SIG-M5 treated with dmso at 0.1 percent for 504 hours (cell line): Measurements from ENCODE around the gene MMP7.
A peak's percentile ranks its signal among the peaks of the same experiment; 100 is the strongest.
"Not testable (repeated sequence)": the region's sequence is repeated elsewhere in the genome, so short reads cannot be mapped to it uniquely, and the experiment has no call there.

ENCODE experiments used
- DNase-seq: peaks from one replicate; lab custom pipeline; 2025; ENCODE audit not compliant: unreplicated experiment; lab: John Stamatoyannopoulos, UW

The MMP7 gene

DNA sequence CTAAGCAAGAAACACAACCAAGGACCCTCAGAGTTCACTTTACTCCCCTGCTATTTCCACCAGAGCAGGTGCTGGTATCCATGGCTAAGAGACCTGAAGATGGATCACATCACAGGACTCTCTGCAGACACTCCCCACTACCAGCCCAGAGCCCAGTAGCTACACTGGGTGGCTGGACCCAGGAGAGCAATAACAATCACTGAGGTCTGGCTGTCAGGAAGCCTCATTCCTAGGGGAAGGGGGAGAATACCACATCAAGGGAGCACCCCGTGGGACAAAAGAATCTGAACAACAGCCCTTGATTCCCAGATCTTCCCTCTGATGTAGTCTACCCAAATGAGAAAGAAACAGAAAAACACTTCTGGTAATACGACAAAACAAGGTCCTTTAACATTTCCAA is 9.0 kb upstream of the MMP7 start:
- no peak for DNase-seq

DNA sequence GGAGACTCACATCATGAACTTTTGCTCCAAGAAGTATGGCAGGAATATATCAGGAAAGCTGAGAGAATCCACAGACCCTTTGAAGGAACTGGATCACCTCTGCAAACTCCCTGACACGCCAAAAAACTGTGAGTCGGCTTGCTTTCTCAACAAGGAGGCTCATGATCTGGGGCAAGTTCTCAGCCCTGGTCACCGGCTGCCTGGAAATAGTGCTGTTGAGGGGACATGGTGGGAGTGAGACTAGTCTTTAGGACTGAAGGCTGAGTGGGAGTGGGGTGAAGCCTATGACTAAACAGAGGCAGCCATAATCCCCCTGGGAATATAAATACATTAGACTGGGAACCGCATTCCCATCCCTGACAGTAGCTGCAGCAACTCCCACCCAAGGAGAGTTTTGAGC is 8.4 kb upstream of the MMP7 start:
- no peak for DNase-seq

DNA sequence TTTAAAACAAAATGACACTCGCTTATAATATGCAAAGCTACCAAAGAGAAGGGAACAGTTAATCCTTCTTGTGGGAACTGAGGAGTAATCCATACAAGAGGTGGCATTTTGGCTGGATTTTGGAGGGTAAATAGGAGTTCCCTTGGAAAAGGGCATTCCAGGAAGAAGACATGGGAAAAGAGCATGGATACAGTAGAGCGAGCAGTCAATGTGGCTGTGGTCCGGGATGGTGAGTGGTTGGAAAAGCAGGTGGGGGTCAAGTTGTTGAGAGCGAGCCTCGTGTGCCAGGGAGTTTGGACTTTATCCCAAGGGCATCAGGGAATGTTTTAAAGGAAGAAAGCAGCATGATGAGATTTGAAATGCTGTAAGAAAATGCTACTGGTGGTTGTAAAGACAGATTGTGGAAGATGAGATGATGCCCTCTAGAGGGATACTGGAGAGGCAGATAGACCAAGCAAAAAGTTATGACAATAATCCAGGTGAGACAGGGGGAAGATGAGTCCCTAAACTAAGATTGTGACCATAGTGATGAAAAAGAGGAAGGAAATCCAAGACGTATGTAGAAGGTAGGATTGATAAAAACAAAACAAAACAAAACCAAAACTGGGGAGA is 3.8 kb upstream of the MMP7 start:
- DNase-seq: peak; percentile 3

DNA sequence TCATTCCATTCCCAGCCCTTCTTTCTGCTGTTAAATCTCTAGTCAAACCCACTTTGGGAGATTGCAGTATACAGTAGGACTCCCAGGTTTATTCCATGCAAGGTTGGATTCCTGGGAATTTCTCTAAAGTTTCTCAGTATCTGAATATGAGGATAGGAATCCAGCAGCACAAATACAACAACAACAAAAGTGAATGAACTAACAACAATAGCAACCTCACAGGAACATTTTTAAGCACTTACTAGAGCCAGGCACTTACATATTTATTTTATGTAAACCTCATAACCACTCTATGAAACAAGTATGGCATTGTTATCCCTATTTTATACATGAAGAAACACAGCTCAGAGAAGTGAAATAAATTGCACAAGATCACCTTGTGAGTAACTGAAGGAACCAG is 1.9 kb downstream of the MMP7 start:
- no peak for DNase-seq

DNA sequence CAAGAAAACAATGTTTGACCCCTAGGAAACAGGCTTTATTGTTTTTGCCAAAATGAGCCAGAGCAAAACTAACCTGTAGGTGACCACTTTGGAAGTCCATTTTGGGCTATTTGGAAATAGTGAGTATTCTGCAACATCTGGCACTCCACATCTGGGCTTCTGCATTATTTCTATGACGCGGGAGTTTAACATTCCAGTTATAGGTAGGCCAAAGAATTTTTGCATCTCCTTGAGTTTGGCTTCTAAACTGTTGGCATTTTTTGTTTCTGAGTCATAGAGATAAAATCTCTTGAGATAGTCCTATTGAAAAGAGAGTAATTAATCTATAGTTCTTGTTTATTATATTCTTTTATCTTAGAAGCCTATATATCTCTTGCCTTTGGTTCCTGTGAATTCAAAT is 2.9 kb downstream of the MMP7 start:
- DNase-seq: no peak

DNA sequence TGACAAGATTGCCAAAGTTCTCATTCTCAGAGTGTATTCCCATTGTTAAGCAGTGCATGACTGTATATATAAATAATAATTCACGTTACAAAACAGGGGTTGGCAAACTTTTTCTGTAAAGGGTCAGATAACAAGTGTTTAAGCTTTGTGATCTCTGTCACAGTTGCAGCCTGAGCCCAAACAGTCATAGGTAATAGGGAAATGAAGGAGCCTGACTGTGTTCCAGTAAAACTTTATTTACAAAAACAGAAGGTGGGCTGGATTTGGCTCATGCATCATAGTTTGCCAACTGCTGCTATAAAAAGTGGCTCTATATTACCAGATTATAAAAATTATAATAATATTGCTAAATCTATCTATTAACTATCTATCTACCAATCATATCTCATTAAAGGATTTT is 3.5 kb downstream of the MMP7 start:
- DNase-seq: no peak

DNA sequence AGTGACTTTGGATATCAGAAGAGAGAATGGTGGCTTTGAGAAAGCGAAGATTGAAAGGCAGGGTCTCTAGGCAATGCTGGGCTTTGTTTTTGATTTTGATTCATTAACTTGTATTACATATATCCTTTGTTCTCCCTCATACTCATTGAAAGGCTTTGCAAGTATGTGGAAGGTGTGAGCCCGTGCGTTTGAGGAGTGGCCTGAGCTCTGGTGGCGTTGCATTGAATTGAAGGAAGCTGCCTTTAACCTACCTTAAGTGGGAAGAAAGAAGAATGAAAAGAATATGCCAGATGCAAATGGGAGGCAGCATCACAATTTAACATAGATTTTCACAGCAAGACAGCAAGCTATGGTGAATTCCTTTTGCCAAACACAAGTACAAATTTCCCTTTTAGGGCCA is 6.7 kb downstream of the MMP7 start:
- DNase-seq: no peak

DNA sequence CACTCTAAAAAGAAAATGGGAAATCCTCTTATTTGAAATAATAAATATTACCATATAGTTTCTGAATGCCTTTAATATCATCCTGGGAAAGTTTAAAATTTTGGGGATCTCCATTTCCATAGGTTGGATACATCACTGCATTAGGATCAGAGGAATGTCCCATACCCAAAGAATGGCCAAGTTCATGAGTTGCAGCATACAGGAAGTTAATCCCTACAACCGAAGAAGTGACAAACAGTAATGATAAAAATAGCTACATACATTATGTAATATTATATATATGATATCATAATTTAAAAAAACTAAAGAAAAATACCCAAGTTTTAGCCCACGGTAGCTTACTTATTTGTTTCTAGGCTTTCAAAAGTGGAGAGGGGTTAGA is 7.4 kb downstream of the MMP7 start:
- DNase-seq: no peak

DNA sequence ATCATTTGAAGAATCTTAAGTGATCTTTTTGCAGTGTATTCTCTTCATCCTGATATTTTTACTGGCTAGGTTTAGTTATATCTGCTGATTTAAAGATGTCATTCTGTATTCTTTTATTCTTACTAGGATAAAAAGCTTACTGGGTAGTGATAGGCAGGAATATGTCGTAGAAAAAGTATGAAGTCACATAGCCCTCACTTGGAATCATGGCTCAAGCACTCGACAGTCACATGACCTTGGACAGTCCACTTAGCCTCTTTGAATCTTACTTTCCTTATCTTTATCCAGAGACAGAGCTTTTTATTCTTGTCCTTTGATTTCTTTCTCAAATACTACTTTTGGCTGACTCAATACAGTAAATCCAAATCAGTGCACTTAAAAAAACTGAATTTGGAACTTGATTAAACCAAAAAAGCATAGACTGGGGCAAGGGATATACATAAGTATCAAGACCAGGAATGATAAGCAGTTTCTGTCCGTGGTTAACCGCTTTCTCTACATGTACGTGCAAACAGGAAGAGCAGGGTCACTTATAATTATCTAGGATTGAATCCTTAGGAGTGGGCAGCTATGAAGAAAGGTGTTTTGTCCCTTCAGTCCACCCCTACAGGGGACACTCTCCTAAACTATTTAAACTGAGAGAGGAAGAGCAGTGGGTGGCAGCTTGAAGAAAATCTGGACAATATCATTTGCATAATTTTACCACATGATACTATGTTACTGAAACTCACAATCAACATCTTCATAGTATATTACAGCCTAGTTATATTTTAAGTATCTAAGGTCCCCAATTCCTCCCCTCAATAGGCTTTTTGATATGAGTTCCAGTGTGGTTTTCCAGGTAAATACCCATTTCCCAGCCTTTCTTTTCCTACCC is 8.0 kb downstream of the MMP7 start:
- no peak for DNase-seq

DNA sequence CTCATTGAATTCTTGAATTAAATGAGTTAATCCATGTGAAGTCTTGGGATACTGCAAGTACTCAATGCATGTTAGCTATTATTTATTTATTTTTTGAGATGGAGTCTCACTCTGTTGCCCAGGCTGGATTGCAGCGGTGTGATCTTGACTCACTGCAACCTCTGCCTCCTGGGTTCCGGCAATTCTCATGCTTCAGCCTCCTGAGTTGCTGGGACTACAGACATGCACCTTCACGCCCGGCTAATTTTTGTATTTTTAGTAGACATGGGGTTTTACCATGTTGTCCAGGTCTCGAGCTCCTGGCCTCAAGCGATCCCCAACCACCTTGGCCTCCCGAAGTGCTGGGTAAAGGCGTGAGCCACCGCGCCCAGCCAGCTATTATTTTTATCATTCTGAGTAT is 9.4 kb downstream of the MMP7 start:
- DNase-seq: no peak

DNA sequence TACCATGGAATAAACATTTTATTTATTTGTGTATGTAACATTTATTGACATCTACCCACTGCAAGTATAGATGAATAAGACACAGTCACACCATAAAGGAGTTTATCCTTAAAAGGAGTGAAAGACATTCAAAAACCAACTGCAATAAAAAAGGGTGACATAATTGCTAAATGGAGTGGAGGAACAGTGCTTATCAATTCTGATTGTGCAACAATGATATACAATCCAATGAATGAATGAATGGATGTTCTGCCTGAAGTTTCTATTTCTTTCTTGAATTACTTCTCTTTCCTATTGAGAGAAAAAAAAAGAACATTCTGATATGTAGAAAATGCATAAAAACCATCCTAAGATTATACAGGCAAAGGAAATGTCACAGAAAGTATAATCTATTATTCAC is 10.0 kb downstream of the MMP7 start:
- DNase-seq: no peak

DNA sequence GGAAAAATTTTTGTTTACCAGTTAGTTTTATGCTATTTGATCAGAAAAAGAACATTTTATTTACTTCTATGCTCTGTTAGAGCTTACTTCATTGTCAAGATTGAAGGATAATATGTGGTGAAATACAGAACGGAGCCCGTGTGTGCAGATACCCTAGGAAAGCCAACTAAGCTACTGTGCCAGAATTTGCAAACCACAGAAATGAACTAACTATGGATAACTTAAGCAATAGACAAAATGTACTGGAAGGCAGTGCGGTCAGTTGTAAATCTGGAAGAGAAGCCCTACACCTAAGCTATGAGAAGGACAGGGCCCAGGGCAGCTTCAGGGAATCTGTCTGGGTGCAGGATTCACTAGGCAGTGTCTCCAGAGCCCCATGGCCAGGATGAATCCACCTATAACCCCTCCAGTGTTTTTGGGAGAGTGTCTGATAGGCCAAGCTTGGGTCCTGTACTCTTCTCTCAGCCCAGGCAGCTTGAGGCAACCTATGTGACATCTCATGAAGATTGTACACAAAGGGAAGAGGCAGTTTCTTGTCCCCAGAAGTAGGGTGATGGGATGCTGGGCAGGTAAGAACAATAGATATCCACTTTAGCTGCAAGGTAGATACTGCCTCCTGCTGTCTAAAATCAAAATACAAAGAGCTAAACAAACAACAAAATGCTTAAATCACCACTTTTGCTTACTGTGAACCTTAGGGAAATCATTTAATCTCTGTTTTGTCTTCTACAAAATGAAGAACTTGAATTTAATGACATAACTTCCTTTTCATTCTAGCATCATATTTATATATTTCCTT is 12.1 kb downstream of the MMP7 start:
- no peak for DNase-seq

DNA sequence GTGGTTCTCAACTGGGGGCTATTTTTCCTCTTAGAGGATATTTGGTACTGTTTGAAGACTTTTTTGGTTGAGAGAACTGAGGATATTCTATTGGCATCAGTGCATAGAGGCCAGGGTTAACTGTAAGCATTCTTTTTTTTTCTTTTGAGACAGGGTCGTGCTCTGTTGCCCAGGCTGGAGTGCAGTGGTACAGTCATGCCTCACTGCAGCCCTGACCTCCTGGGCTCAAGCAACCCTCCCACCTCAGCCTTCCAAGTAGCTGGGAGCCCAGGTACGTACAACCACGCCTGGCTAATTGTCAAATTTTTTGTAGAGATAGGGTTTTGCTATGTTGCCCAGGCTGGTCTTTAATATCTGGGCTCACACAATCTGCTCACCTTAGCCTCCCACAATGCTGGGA is 12.9 kb downstream of the MMP7 start:
- no peak for DNase-seq

DNA sequence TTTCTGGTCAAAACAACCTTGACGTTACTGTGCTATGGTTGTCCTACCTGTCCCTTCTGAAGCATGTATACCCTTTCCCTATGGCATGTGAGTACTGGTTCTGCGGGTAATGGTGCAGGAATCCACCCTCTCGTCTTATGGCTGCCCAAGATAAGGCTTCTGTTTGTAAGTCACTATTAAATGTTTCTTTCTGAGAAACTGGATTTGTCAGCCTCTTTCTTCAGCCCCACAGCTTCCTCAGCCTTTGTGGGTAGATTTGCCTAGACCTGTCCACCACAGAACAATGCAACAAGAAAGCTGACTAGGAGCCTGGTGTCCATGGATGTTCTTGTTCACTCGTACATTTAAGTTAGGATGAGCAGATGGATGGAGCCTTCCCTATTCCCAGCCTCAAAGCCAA is 14.4 kb downstream of the MMP7 start:
- DNase-seq: no peak

DNA sequence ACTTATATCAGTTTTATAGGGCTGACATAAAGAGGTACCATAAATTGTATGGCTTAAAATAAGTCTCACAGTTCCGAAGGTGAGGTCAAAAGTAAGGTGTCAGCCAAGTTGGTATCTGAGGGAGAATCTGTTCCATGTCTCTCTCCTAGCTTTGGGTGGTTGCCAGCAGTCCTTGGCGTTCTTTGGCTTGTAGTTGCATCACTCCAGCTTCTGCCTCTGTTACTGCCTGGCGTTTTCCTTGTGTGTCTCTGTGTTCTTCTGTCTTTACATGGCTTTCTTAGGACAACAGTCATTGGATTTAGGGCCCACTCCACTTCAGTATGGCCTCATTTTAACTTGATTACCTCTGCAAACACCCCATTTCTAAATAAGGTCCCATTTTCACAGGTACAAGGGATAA is 16.7 kb downstream of the MMP7 start:
- no peak for DNase-seq

DNA sequence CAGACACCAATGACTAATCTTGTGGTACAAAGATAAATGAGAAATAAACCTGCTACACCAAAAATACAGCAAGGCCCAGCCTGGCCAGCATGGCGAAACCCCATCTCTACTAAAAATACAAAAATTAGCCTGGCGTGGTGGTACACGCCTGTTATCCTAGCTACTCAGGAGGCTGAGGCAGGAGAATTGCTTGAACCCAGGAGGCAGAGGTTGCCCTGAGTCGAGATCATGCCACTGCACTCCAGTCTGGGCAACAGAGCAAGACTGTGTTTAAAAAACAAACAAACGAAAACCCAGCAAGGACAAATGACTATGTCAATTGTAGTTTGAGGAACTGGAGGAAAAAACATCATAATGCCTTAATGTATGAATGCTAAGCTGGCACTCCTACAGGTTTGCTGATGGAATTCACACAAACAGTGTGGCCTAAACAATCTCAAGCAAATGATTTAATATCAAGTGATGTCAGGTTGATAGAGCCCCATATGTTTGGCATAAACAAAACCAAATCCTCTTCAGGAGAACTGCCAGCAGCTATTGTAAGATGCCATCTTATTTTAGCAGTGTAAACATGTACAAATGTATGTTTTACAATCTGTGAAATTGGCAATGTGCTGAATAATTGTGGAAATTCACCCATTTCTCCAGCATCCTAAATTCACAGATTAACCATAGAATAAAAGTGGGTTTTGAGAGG is 20.0 kb downstream of the MMP7 start:
- DNase-seq: no peak

DNA sequence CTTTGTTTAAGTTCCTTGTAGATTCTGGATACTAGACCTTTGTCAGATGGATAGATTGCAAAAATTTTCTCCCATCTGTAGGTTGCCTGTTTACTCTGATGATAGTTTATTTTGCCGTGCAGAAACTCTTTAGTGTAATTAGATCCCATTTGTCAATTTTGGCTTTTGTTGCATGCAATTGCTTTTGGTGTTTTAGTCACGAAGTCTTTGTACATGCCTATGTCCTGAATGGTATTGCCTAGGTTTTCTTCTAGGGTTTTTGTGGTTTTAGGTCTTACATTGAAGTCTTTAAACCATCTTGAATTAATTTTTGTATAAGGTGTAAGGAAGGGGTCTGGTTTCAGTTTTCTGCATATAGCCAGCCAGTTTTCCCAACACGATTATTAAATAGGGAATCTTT is 27.7 kb downstream of the MMP7 start:
- not testable (repeated sequence) for DNase-seq

DNA sequence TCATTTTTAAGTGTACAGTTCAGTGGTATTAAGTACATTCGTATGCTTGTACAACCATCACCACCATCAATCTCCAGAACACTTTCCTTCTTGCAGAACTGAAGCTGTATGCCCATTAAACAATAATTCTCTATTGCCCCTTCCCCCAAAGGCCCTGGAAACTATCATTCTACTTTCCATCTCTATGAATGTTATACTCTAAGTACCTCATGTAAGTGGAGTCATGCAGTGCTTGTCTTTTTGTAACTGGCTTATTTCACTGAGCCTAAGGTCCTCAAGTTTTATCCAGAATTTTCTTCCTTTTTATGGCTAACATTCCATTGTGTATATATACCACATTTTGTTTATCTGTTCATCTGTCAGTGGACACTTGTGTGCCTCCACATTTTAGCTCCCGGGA is 29.7 kb downstream of the MMP7 start:
- no peak for DNase-seq

DNA sequence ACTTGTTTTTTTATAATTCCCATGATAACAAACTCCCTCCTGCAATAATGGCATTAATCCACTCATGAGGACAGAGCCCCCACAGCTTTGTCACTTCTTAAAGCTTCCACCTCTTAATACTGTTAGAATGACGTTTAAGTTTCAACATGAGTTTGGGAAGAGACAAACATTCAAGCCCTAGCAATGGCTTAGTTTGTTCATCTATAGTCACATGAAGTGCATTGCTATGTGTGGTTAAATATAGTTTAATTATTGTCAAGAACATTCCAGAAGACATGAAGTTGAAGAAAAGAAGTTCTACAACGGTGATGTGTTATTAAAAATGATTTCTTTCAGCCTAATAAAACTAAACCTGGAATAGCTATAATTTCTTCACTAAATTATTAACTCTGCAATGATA is 30.6 kb downstream of the MMP7 start:
- DNase-seq: no peak

DNA sequence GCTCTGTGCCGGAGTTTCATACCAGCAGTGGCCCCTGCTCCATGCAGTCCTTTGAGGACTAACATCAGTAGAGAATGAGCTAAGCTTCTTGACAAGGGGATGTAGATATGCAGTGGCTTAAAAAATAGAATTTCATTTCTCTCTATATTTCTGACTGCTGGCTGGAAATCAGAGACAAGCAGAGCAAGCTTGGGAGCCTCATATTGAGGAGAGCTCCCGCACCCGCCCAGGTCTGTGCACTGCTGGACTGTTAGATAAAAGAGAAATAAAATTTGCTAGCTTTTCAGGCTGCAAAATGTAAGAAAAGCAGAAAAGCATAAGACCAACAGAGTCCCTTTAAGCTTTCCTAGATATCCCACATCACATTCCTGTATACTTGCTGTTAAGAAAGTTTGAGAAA is 31.4 kb downstream of the MMP7 start:
- no peak for DNase-seq

DNA sequence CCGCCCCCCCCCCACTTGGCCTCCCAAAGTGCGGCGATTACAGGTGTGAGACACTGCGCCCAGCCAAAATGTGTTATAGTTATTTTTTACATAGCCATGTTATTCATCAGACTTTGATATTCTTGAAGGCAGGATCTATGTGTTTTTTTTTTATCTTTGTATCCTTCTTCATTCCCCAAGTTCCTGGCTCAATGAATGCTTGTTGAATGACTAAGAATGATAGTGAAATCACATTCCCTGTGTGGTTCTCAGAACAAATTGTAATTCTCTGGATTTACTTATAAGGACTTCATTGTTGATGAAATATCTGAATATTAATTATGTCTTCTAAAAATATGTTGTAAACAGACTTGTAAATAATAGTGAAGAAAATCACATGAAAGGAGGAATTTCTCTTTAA is 33.5 kb downstream of the MMP7 start:
- DNase-seq: no peak
